Stimulated activated CD4-positive, alpha-beta T cell treated with anti-CD3 and anti-CD28 coated beads, Interleukin-12 subunit alpha, Interleukin-12 subunit beta, amount 100 ng/mL, for 4 hours (primary cell): ENCODE results near the gene GSTA1.
"Not testable (repeated sequence)": the region's sequence is repeated elsewhere in the genome, so short reads cannot be mapped to it uniquely, and the experiment has no call there.

ENCODE experiments used
- DNase-seq: peaks from one replicate; pipeline ENCODE4 v3.0.0-alpha.2; 2020

The GSTA1 gene

GRCh38 chr6:52802806-52803205, 810 bp downstream of the GSTA1 start:
- no peak for DNase-seq

GRCh38 chr6:52801188-52801841, 2.3 kb downstream of the GSTA1 start:
- DNase-seq = no peak

GRCh38 chr6:52799272-52799671, 4.3 kb downstream of the GSTA1 start:
- DNase-seq = not testable (repeated sequence)

- not testable (repeated sequence) for DNase-seq
Measured at GRCh38 chr6:52794366-52794765, 9.2 kb downstream of the GSTA1 start.

GRCh38 chr6:52790861-52791260, 12.8 kb downstream of the GSTA1 start:
- DNase-seq = no peak

GRCh38 chr6:52789658-52790057, 14.0 kb downstream of the GSTA1 start:
- DNase-seq = not testable (repeated sequence)

- no peak for DNase-seq
Measured at GRCh38 chr6:52788478-52788877, 15.1 kb downstream of the GSTA1 start.

- DNase-seq = no peak
Measured at GRCh38 chr6:52787917-52788316, 15.7 kb downstream of the GSTA1 start.

GRCh38 chr6:52786249-52786956, 17.2 kb downstream of the GSTA1 start:
- no peak for DNase-seq

- DNase-seq = not testable (repeated sequence)
Measured at GRCh38 chr6:52782696-52783274, 20.8 kb downstream of the GSTA1 start.

GRCh38 chr6:52782209-52782608, 21.4 kb downstream of the GSTA1 start:
- not testable (repeated sequence) for DNase-seq

- no peak for DNase-seq
Measured at GRCh38 chr6:52779237-52779636, 24.4 kb downstream of the GSTA1 start.

GRCh38 chr6:52776711-52777351, 26.8 kb downstream of the GSTA1 start:
- DNase-seq = not testable (repeated sequence)

GRCh38 chr6:52769399-52769798, 34.2 kb downstream of the GSTA1 start:
- DNase-seq = not testable (repeated sequence)

- not testable (repeated sequence) for DNase-seq
Measured at GRCh38 chr6:52767658-52768057, 36.0 kb downstream of the GSTA1 start.

- DNase-seq = not testable (repeated sequence)
Measured at GRCh38 chr6:52763322-52763916, 40.2 kb downstream of the GSTA1 start, which contains the start of gene GSTA2. TSS of gene GSTA2 (minus strand) at chr6:52763475. CDS start at chr6:52757947, 5,528 bp downstream.

GRCh38 chr6:52761673-52762491, 41.7 kb downstream of the GSTA1 start:
- not testable (repeated sequence) for DNase-seq

GRCh38 chr6:52760105-52760765, 43.4 kb downstream of the GSTA1 start:
- DNase-seq = no peak

GRCh38 chr6:52759085-52759484, 44.5 kb downstream of the GSTA1 start:
- no peak for DNase-seq

- DNase-seq = not testable (repeated sequence)
Measured at GRCh38 chr6:52757651-52758338, 45.8 kb downstream of the GSTA1 start.

GRCh38 chr6:52754443-52754842, 49.2 kb downstream of the GSTA1 start:
- no peak for DNase-seq
